H9 (cell line): ENCODE measurements around the gene GOLGA6L7. TPM values are rescaled to one million over a fixed set of nuclear protein-coding genes. Genes with fewer than 3 reads are reported as not detected.
"Not testable (repeated sequence)": the region's sequence is repeated elsewhere in the genome, so short reads cannot be mapped to it uniquely, and the experiment has no call there.

Experiments used
- DNase-seq: peaks from one replicate; pipeline ENCODE4 v3.0.0-alpha.2; 2017
- H2AFZ ChIP-seq: one replicate; pipeline ENCODE4 v1.6.1; 2013; ENCODE audit warnings: mild to moderate bottlenecking, low read length, control low read depth, moderate library complexity
- H2AK5ac ChIP-seq: 2 replicates; pipeline ENCODE4 v1.6.1; 2013; ENCODE audit warnings: low read length, control low read depth, mixed read lengths; ENCODE audit not compliant: insufficient read length
- H2BK120ac ChIP-seq: one replicate; pipeline ENCODE4 v1.6.1; 2013; ENCODE audit warnings: low read depth, mild to moderate bottlenecking, low read length, control low read depth, inconsistent platforms; ENCODE audit not compliant: poor library complexity, severe bottlenecking
- H2BK12ac ChIP-seq: 2 replicates; pipeline ENCODE4 v1.6.1; 2013; ENCODE audit warnings: low read length, control low read depth, mixed read lengths, low read depth; ENCODE audit not compliant: insufficient read length
- H2BK15ac ChIP-seq: 2 replicates; pipeline ENCODE4 v1.6.1; 2013; ENCODE audit warnings: low read depth, low read length, control low read depth
- H2BK20ac ChIP-seq: one replicate; pipeline ENCODE4 v1.6.1; 2013; ENCODE audit warnings: low read depth, mild to moderate bottlenecking, low read length, control low read depth, inconsistent platforms; ENCODE audit not compliant: poor library complexity, severe bottlenecking
- H2BK5ac ChIP-seq: 2 replicates; pipeline ENCODE4 v1.6.1; 2013; ENCODE audit warnings: low read length, control low read depth, mixed read lengths; ENCODE audit not compliant: insufficient read length
- H3K14ac ChIP-seq: 2 replicates; pipeline ENCODE4 v1.6.1; 2013; ENCODE audit warnings: low read length, control low read depth; ENCODE audit not compliant: insufficient read depth
- H3K18ac ChIP-seq: 2 replicates; pipeline ENCODE4 v1.6.1; 2013; ENCODE audit warnings: low read depth, mild to moderate bottlenecking, mixed read lengths, low read length, control low read depth; ENCODE audit not compliant: insufficient read length
- H3K23ac ChIP-seq: 2 replicates; pipeline ENCODE4 v1.6.1; 2013; ENCODE audit warnings: low read length, control low read depth, mixed read lengths, low read depth; ENCODE audit not compliant: insufficient read length
- H3K23me2 ChIP-seq: 2 replicates; pipeline ENCODE4 v1.6.1; 2013; ENCODE audit warnings: low read depth, mild to moderate bottlenecking, mixed read lengths, low read length, control low read depth; ENCODE audit not compliant: insufficient read length, poor library complexity, severe bottlenecking
- H3K27ac ChIP-seq: 2 replicates; pipeline ENCODE4 v1.5.1; 2013; ENCODE audit warnings: low read length, control low read depth, mixed read lengths, low read depth; ENCODE audit not compliant: insufficient read length
- H3K27me3 ChIP-seq: 2 replicates; pipeline ENCODE4 v1.6.1; 2013; ENCODE audit warnings: low read length, control low read depth, inconsistent platforms; ENCODE audit not compliant: insufficient read depth
- H3K4ac ChIP-seq: 2 replicates; pipeline ENCODE4 v1.6.1; 2013; ENCODE audit warnings: low read depth, mild to moderate bottlenecking, control low read depth, inconsistent platforms, low read length, moderate library complexity
- H3K4me1 ChIP-seq: 2 replicates; pipeline ENCODE4 v1.6.1; 2013; ENCODE audit warnings: low read length, control low read depth, inconsistent platforms; ENCODE audit not compliant: insufficient read depth
- H3K4me2 ChIP-seq: 2 replicates; pipeline ENCODE4 v1.6.1; 2013; ENCODE audit warnings: low read length, control low read depth, mixed read lengths; ENCODE audit not compliant: insufficient read length, insufficient read depth
- H3K56ac ChIP-seq: 2 replicates; pipeline ENCODE4 v1.6.1; 2013; ENCODE audit warnings: low read depth, mild to moderate bottlenecking, mixed read lengths, low read length, control low read depth; ENCODE audit not compliant: insufficient read length
- H3K79me1 ChIP-seq: 2 replicates; pipeline ENCODE4 v1.6.1; 2013; ENCODE audit warnings: low read depth, mild to moderate bottlenecking, moderate library complexity, low read length, control low read depth, inconsistent platforms; ENCODE audit not compliant: insufficient read depth, poor library complexity, severe bottlenecking
- H3K79me2 ChIP-seq: 2 replicates; pipeline ENCODE4 v1.6.1; 2013; ENCODE audit warnings: low read length, control low read depth, inconsistent platforms; ENCODE audit not compliant: insufficient read depth
- H3K9ac ChIP-seq: 2 replicates; pipeline ENCODE4 v1.6.1; 2013; ENCODE audit warnings: low read length, control low read depth, mixed read lengths; ENCODE audit not compliant: insufficient read length; ENCODE audit errors: extremely low read depth
- H3K9me3 ChIP-seq: one replicate; pipeline ENCODE4 v1.6.1; 2013; ENCODE audit warnings: low read depth, low read length, inconsistent platforms; ENCODE audit not compliant: control insufficient read depth
- H3T11ph ChIP-seq: one replicate; pipeline ENCODE4 v1.6.1; 2013; ENCODE audit warnings: mild to moderate bottlenecking, low read length, control low read depth, inconsistent platforms
- H4K20me1 ChIP-seq: one replicate; pipeline ENCODE4 v1.6.1; 2013; ENCODE audit not compliant: control insufficient read depth, insufficient read length, insufficient read depth
- H4K5ac ChIP-seq: 2 replicates; pipeline ENCODE4 v1.6.1; 2013; ENCODE audit warnings: low read depth, mild to moderate bottlenecking, mixed read lengths, low read length, control low read depth; ENCODE audit not compliant: insufficient read length
- H4K8ac ChIP-seq: replicated peaks from 2 replicates; pipeline ENCODE4 v1.6.1; 2013; ENCODE audit warnings: low read length, control low read depth, mixed read lengths, low read depth; ENCODE audit not compliant: insufficient read length
- H4K91ac ChIP-seq: 2 replicates; pipeline ENCODE4 v1.6.1; 2013; ENCODE audit warnings: low read depth, mild to moderate bottlenecking, moderate library complexity, mixed read lengths, low read length, control low read depth; ENCODE audit not compliant: insufficient read length
- H3K27ac Mint-ChIP-seq, 3 experiments: 2 replicates in 2 of 3; 3 replicates in 1 of 3; pipeline ENCODE4 v1.8.0; 2020 to 2021; ENCODE audit warnings: mixed read lengths in 3 of 3, mild to moderate bottlenecking in 1 of 3, moderate library complexity in 1 of 3
- H3K27me3 Mint-ChIP-seq: 2 replicates; pipeline ENCODE4 v1.8.0; 2021; ENCODE audit warnings: low read depth, mild to moderate bottlenecking, moderate library complexity, mixed read lengths
- H3K36me3 Mint-ChIP-seq, 3 experiments: 2 replicates in 2 of 3; 3 replicates in 1 of 3; pipeline ENCODE4 v1.8.0; 2020 to 2021; ENCODE audit warnings: low read depth in 3 of 3, mixed read lengths in 3 of 3; ENCODE audit not compliant: insufficient read depth in 1 of 3
- H3K4me1 Mint-ChIP-seq, 2 experiments: 2 replicates each; pipeline ENCODE4 v1.8.0; 2020; ENCODE audit warnings: mixed read lengths in 2 of 2
- H3K4me3 Mint-ChIP-seq, 2 experiments: 2 replicates in 1 of 2; 3 replicates in 1 of 2; pipeline ENCODE4 v1.8.0; 2020 to 2021; ENCODE audit warnings: mild to moderate bottlenecking in 2 of 2, mixed read lengths in 2 of 2, moderate library complexity in 1 of 2
- H3K9me3 Mint-ChIP-seq, 2 experiments: 2 replicates in 1 of 2; 3 replicates in 1 of 2; pipeline ENCODE4 v1.8.0; 2020; ENCODE audit warnings: mild to moderate bottlenecking in 2 of 2, mixed read lengths in 2 of 2, moderate library complexity in 1 of 2
- CTCF ChIP-seq: fragments of 200-600 bp; sonication (generic); conservative IDR thresholded peaks from 3 replicates; pipeline ENCODE4 v1.8.0; 2021; ENCODE audit warnings: antibody characterized with exemption, mild to moderate bottlenecking
- WGBS: extraction: QIAGEN DNeasy Blood & Tissue Kit; methylation state at CpG from one replicate; pipeline ENCODE4 v1.1.7; 2013; ENCODE audit warnings: missing lambda C conversion rate, low lambda C conversion rate, mixed read lengths; ENCODE audit not compliant: insufficient read length; ENCODE audit errors: extremely low coverage; 5-methylcytosine and 5-hydroxymethylcytosine counted together
- total RNA-seq: library from RNA; stranded (reverse); gene quantifications from 2 replicates; pipeline ENCODE4 v1.2.1, GENCODE V29; 2021

GOLGA6L7 gene
- total RNA-seq, 1 experiment from 2014 or later, result not detected

- no peak for TF ChIP-seq CTCF
- H2BK15ac ChIP-seq, result no peak overlapping the region
- peaks cover 0 to 4% (median 4%) of the 10 kb centered on the region in 3 experiments; a peak in 2 of 7 replicates for H3K36me3 Mint-ChIP-seq
- DNase-seq, result no peak
- H3K27ac Mint-ChIP-seq, result no peak overlapping the region
- H2AK5ac ChIP-seq, result no peak overlapping the region
- peaks cover 34% of the 10 kb centered on the region for H3K27me3 Mint-ChIP-seq
- no peaks in the 10 kb centered on the region; the same call in 1 of the 2 replicates for H3K27me3 ChIP-seq
- H3K4ac ChIP-seq, result no peak overlapping the region
- H3T11ph ChIP-seq, result no peak overlapping the region
- no CpG with 5 or more reads among the region's 15 CpGs for WGBS
- H2BK12ac ChIP-seq, result no peak overlapping the region
- no peaks in the 10 kb centered on the region for H4K20me1 ChIP-seq
- no peak overlapping the region for H3K9ac ChIP-seq
- H2BK5ac ChIP-seq, result no peak overlapping the region
- no peak overlapping the region for H3K23ac ChIP-seq
- no peak overlapping the region for H2BK20ac ChIP-seq
- no peak overlapping the region for H4K8ac ChIP-seq
- H3K23me2 ChIP-seq, result peaks cover 8% of the 10 kb centered on the region
- no peak overlapping the region for H3K27ac ChIP-seq
- no peak overlapping the region for H2BK120ac ChIP-seq
- H3K9me3 ChIP-seq, result no peaks in the 10 kb centered on the region
- no peak overlapping the region; the same call in 1 of the 2 replicates for H3K14ac ChIP-seq
- H4K91ac ChIP-seq, result no peak overlapping the region
- no peaks in the 10 kb centered on the region; the same call in 1 of the 2 replicates for H3K79me2 ChIP-seq
- no peak overlapping the region for H2AFZ ChIP-seq
- no peak overlapping the region for H3K56ac ChIP-seq
- no peaks in the 10 kb centered on the region for H3K79me1 ChIP-seq
- peaks cover 11 to 24% of the 10 kb centered on the region in 2 experiments for H3K4me1 Mint-ChIP-seq
- no peaks in the 10 kb centered on the region for H3K4me1 ChIP-seq
- H3K18ac ChIP-seq, result no peak overlapping the region
- no peak overlapping the region for H3K4me3 Mint-ChIP-seq
- H3K9me3 Mint-ChIP-seq, result peaks cover 3 to 4% of the 10 kb centered on the region in 2 experiments; a peak in 2 of 5 replicates
- no peak overlapping the region for H3K4me2 ChIP-seq
- no peak overlapping the region for H4K5ac ChIP-seq
These were observed 42.5 kb upstream of the GOLGA6L7 start for GRCh38 chr15:28890711-28891495.

- H3K4me3 Mint-ChIP-seq, H2AFZ ChIP-seq, H3K9ac ChIP-seq, H3K23ac ChIP-seq, H3K36me3 Mint-ChIP-seq, H3K4ac ChIP-seq, H3K4me2 ChIP-seq, H4K91ac ChIP-seq, H4K5ac ChIP-seq, H3K23me2 ChIP-seq, H3K79me2 ChIP-seq, H2BK12ac ChIP-seq, H3K56ac ChIP-seq, H2AK5ac ChIP-seq, H3K27me3 ChIP-seq, H2BK5ac ChIP-seq, H4K8ac ChIP-seq, H3K18ac ChIP-seq, H3T11ph ChIP-seq, H3K9me3 ChIP-seq, H2BK20ac ChIP-seq, H3K4me1 ChIP-seq, DNase-seq, H2BK120ac ChIP-seq, H3K79me1 ChIP-seq, H3K27ac ChIP-seq, H3K9me3 Mint-ChIP-seq, H4K20me1 ChIP-seq, H2BK15ac ChIP-seq: not testable (repeated sequence)
- Mint-ChIP-seq H3K27me3 (peaks cover 35% of the 10 kb centered on the region), H3K4me1 (peaks cover 11 to 24% of the 10 kb centered on the region in 2 experiments), H3K27ac (peak overlapping the region in 1 of 3 experiments; percentile 38; a peak in 1 of 7 replicates)
- H3K14ac ChIP-seq, result peak overlapping the region; percentile 21; the same call in 1 of the 2 replicates
- WGBS, result no CpG with 5 or more reads among the region's 4 CpGs
These were observed 41.8 kb upstream of the GOLGA6L7 start for GRCh38 chr15:28890291-28890690.
